Measurements from ENCODE around the gene SEMA6B. TPM values are rescaled to one million over a fixed set of nuclear protein-coding genes. Genes with fewer than 3 reads are reported as not detected.

SEMA6B gene
- total and polyA plus RNA-seq, 4 donors, result 8.7 to 66.8 (median 38.9) TPM

DNA sequence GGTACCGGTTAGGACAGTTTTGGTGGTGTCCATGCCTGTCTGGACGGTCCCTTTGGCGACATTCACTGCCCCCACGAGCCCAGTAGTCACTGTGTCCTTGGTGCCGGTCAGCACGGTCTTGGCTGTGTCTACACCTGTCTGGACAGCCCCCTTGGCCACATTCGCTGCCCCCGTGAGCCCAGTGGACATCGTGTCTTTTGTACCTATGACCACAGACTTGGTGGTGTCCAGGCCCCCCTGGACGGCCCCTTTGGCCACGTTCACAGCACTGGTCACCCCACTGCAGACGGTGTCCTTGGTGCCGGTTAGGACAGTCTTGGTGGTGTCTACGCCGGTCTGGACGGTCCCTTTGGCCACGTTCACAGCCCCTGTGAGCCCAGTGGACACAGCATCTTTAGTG, 47.4 kb downstream of the SEMA6B start:
- Histone ChIP-seq H3K9me3 (ENCODE audit: control insufficient read depth, insufficient read depth, low read length) (no peaks in the 10 kb centered on the region), H3K4me3 (ENCODE audit: low read depth, low read length) (no peak overlapping the region), H3K4me1 (ENCODE audit: control insufficient read depth, insufficient read depth, low read length) (no peaks in the 10 kb centered on the region), H3K27ac (ENCODE audit: low read depth, low read length) (no peak overlapping the region), H3K36me3 (ENCODE audit: control insufficient read depth, insufficient read depth, low read length) (peaks cover 43% of the 10 kb centered on the region), H3K27me3 (ENCODE audit: control insufficient read depth, insufficient read depth, low read length) (no peaks in the 10 kb centered on the region)
- 91% methylated on average over 17 of the region's 17 CpGs for WGBS (ENCODE audit: insufficient coverage)
- no peak for DNase-seq (ENCODE audit: low read depth in 4 of 6, low spot score in 6 of 6)

DNA sequence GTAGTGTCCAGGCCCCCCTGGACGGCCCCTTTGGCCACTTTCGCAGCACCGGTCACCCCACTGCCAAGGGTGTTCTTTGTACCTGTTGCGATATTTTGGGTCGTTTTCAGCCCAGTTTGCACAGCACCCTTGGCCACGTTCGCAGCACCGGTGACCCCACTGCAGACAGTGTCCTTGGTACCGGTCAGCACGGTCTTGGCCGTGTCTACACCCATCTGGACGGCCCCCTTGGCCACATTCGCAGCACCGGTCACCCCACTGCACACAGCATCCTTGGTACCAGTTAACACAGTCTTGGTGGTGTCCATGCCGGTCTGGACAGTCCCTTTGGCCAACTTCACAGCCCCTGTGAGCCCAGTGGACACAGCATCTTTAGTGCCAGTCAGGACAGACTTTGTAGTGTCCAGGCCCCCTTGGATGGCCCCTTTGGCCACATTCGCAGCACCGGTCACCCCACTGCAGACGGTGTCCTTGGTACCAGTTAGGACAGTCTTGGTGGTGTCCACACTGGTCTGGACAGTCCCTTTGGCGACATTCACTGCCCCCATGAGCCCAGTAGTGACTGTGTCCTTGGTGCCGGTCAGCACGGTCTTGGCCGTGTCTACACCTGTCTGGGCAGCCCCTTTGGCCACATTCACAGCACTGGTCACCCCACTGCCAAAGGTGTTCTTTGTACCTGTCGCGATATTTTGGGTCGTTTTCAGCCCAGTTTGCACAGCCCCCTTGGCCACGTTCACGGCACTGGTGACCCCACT, 48.0 kb downstream of the SEMA6B start:
- H3K27me3 ChIP-seq (ENCODE audit: control insufficient read depth, insufficient read depth, low read length), result no peaks in the 10 kb centered on the region
- no peak overlapping the region for H3K27ac ChIP-seq (ENCODE audit: low read depth, low read length)
- DNase-seq (ENCODE audit: low read depth in 4 of 6, low spot score in 6 of 6), result no peak
- no peaks in the 10 kb centered on the region for H3K4me1 ChIP-seq (ENCODE audit: control insufficient read depth, insufficient read depth, low read length)
- H3K36me3 ChIP-seq (ENCODE audit: control insufficient read depth, insufficient read depth, low read length), result peaks cover 44% of the 10 kb centered on the region
- WGBS (ENCODE audit: insufficient coverage), result 90% methylated on average over 27 of the region's 27 CpGs
- H3K9me3 ChIP-seq (ENCODE audit: control insufficient read depth, insufficient read depth, low read length), result no peaks in the 10 kb centered on the region
- H3K4me3 ChIP-seq (ENCODE audit: low read depth, low read length), result no peak overlapping the region

GRCh38 chr19:4510435-4511255, 48.8 kb downstream of the SEMA6B start:
- no peak for DNase-seq (ENCODE audit: low read depth in 4 of 6, low spot score in 6 of 6)
- Histone ChIP-seq H3K27ac (ENCODE audit: low read depth, low read length) (no peak overlapping the region), H3K9me3 (ENCODE audit: control insufficient read depth, insufficient read depth, low read length) (no peaks in the 10 kb centered on the region), H3K4me3 (ENCODE audit: low read depth, low read length) (no peak overlapping the region), H3K27me3 (ENCODE audit: control insufficient read depth, insufficient read depth, low read length) (no peaks in the 10 kb centered on the region), H3K4me1 (ENCODE audit: control insufficient read depth, insufficient read depth, low read length) (no peaks in the 10 kb centered on the region), H3K36me3 (ENCODE audit: control insufficient read depth, insufficient read depth, low read length) (peaks cover 50% of the 10 kb centered on the region)
- 86% methylated on average over 33 of the region's 37 CpGs for WGBS (ENCODE audit: insufficient coverage)

DNA sequence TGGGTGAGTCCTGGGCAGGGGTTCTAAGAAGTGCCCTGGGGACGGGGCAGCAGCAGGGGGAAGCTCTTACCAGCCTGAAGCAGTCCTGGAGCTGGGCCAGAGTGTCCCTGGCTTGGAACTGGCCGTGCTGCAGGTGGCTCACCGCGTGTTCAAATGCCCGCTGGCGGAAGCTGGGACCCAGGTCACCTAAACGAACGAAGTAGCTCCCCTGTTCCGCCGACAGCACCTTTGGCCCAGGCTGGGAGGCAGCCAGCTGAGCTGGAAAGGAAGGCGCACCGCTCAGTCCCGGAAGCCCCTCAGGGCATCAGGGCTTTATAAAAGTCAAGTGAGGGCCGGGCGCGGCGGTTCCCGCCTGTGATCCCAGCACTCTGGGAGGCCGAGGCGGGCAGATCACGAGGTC, 50.8 kb downstream of the SEMA6B start:
- DNase-seq (ENCODE audit: low read depth in 4 of 6, low spot score in 6 of 6), result no peak
- Histone ChIP-seq H3K9me3 (ENCODE audit: control insufficient read depth, insufficient read depth, low read length) (no peaks in the 10 kb centered on the region), H3K4me3 (ENCODE audit: low read depth, low read length) (no peak overlapping the region), H3K4me1 (ENCODE audit: control insufficient read depth, insufficient read depth, low read length) (no peaks in the 10 kb centered on the region), H3K36me3 (ENCODE audit: control insufficient read depth, insufficient read depth, low read length) (peaks cover 70% of the 10 kb centered on the region), H3K27me3 (ENCODE audit: control insufficient read depth, insufficient read depth, low read length) (no peaks in the 10 kb centered on the region), H3K27ac (ENCODE audit: low read depth, low read length) (no peak overlapping the region)
- 87% methylated on average over 13 of the region's 21 CpGs for WGBS (ENCODE audit: insufficient coverage)

DNA sequence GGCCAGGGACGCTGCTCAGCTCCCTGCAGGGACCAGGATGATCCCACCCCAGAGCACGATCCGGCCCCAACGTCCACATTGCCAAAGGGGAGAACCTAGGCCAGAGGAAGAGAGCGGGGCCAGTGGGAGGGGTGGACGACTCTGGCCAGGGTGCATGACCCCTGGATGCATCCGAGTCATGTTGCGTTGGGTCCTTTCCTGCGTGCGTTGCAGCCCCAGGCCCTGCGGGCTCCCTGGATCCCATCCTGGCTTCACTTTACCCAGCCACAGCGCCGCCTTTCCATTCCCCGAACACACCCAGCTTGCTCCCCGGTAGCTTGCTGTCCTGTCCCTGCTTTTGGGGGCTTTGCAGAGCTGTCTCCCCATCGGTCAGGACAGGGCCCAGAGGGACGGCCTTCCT, 51.7 kb downstream of the SEMA6B start:
- Histone ChIP-seq H3K27ac (ENCODE audit: low read depth, low read length) (no peak overlapping the region), H3K4me3 (ENCODE audit: low read depth, low read length) (no peak overlapping the region), H3K9me3 (ENCODE audit: control insufficient read depth, insufficient read depth, low read length) (no peaks in the 10 kb centered on the region), H3K4me1 (ENCODE audit: control insufficient read depth, insufficient read depth, low read length) (no peaks in the 10 kb centered on the region), H3K27me3 (ENCODE audit: control insufficient read depth, insufficient read depth, low read length) (no peaks in the 10 kb centered on the region), H3K36me3 (ENCODE audit: control insufficient read depth, insufficient read depth, low read length) (peaks cover 75% of the 10 kb centered on the region)
- WGBS (ENCODE audit: insufficient coverage), result 89% methylated on average over 16 of the region's 17 CpGs
- no peak for DNase-seq (ENCODE audit: low read depth in 4 of 6, low spot score in 6 of 6)

DNA sequence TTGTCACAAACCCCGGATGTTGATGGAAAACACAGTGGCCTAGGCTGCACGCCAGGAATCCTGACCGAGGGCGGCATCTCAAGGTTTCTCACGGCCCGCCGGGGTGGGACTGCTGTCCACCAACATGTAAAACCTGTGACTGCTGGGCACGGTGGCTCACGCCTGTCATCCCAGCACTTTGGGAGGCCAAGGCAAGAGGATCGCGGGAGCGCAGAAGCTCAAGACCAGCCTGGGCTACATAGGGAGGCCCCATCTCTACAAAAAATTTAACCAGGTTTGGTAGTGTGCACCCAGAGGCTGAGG, 52.4 kb downstream of the SEMA6B start:
- Histone ChIP-seq H3K36me3 (ENCODE audit: control insufficient read depth, insufficient read depth, low read length) (peaks cover 80% of the 10 kb centered on the region), H3K27ac (ENCODE audit: low read depth, low read length) (no peak overlapping the region), H3K27me3 (ENCODE audit: control insufficient read depth, insufficient read depth, low read length) (no peaks in the 10 kb centered on the region), H3K4me1 (ENCODE audit: control insufficient read depth, insufficient read depth, low read length) (no peaks in the 10 kb centered on the region), H3K9me3 (ENCODE audit: control insufficient read depth, insufficient read depth, low read length) (no peaks in the 10 kb centered on the region), H3K4me3 (ENCODE audit: low read depth, low read length) (no peak overlapping the region)
- DNase-seq (ENCODE audit: low read depth in 4 of 6, low spot score in 6 of 6), result no peak
- WGBS (ENCODE audit: insufficient coverage), result 90% methylated on average over 12 of the region's 12 CpGs

DNA sequence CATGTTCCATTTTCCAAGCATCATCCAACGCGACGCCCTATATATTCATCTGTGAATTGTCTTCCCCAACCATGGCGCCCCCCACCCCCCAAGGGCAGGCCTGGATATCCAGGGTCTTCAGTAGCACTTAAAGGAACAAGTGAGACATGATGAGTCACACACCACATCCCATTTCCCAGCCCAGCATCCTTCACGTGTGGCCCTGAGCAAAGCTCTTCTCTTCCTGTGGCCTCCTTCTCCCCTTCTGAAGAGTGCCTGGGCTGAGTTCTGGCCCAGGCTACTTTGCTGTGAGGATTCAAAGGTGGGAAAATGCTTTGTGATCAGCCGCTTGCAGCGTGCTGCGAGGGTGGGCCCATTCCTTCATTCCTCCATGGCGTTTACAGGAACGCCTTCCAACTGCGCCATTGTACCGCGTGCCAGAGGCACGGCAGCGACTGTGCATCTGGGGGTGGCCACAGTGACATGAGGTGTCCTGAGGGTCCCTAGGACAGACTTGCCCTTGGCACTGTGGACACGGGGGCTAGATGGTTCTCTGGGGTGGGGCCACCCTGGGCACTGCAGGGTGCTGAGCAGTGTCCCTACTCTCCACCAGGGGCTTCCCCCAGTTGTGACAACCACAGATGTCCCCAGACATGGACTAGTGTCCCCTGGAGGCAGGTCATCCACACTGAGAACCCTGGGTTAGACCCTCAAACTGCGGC, 52.9 kb downstream of the SEMA6B start:
- H3K27me3 ChIP-seq (ENCODE audit: control insufficient read depth, insufficient read depth, low read length), result no peaks in the 10 kb centered on the region
- peaks cover 80% of the 10 kb centered on the region for H3K36me3 ChIP-seq (ENCODE audit: control insufficient read depth, insufficient read depth, low read length)
- no peaks in the 10 kb centered on the region for H3K9me3 ChIP-seq (ENCODE audit: control insufficient read depth, insufficient read depth, low read length)
- H3K4me3 ChIP-seq (ENCODE audit: low read depth, low read length), result no peak overlapping the region
- H3K4me1 ChIP-seq (ENCODE audit: control insufficient read depth, insufficient read depth, low read length), result no peaks in the 10 kb centered on the region
- DNase-seq (ENCODE audit: low read depth in 4 of 6, low spot score in 6 of 6), result no peak
- 93% methylated on average over 17 of the region's 17 CpGs for WGBS (ENCODE audit: insufficient coverage)
- H3K27ac ChIP-seq (ENCODE audit: low read depth, low read length), result no peak overlapping the region

- Histone ChIP-seq H3K27me3 (ENCODE audit: control insufficient read depth, insufficient read depth, low read length) (no peaks in the 10 kb centered on the region), H3K4me3 (ENCODE audit: low read depth, low read length) (no peak overlapping the region), H3K9me3 (ENCODE audit: control insufficient read depth, insufficient read depth, low read length) (no peaks in the 10 kb centered on the region), H3K27ac (ENCODE audit: low read depth, low read length) (no peak overlapping the region), H3K36me3 (ENCODE audit: control insufficient read depth, insufficient read depth, low read length) (peaks cover 83% of the 10 kb centered on the region), H3K4me1 (ENCODE audit: control insufficient read depth, insufficient read depth, low read length) (no peaks in the 10 kb centered on the region)
- no peak for DNase-seq (ENCODE audit: low read depth in 4 of 6, low spot score in 6 of 6)
- WGBS (ENCODE audit: insufficient coverage), result 95% methylated on average over 34 of the region's 34 CpGs
Measured at GRCh38 chr19:4505570-4506448, 53.7 kb downstream of the SEMA6B start.

- H3K27me3 ChIP-seq (ENCODE audit: control insufficient read depth, insufficient read depth, low read length), result no peaks in the 10 kb centered on the region
- peaks cover 85% of the 10 kb centered on the region for H3K36me3 ChIP-seq (ENCODE audit: control insufficient read depth, insufficient read depth, low read length)
- no peak overlapping the region for H3K27ac ChIP-seq (ENCODE audit: low read depth, low read length)
- no peaks in the 10 kb centered on the region for H3K4me1 ChIP-seq (ENCODE audit: control insufficient read depth, insufficient read depth, low read length)
- WGBS (ENCODE audit: insufficient coverage), result 82% methylated on average over 14 of the region's 15 CpGs
- no peaks in the 10 kb centered on the region for H3K9me3 ChIP-seq (ENCODE audit: control insufficient read depth, insufficient read depth, low read length)
- no peak overlapping the region for H3K4me3 ChIP-seq (ENCODE audit: low read depth, low read length)
- no peak for DNase-seq (ENCODE audit: low read depth in 4 of 6, low spot score in 6 of 6)
Measured at GRCh38 chr19:4504891-4505569, 54.5 kb downstream of the SEMA6B start.
